SK-N-SH treated with all-trans-retinoic acid at 6 μM for 48 hours (cell line): ENCODE results near the gene HP.

Source experiments
- ZFP3 ChIP-seq: fragments of 250-450 bp; sonication (Bioruptor Pico); IDR thresholded peaks from 2 replicates; pipeline ENCODE4 v1.5.0; 2020; ENCODE audit warnings: mild to moderate bottlenecking, moderate library complexity
- ZNF565 ChIP-seq: fragments of 450-650 bp; formaldehyde crosslinking; conservative IDR thresholded peaks from 2 replicates; pipeline ENCODE4 v1.5.0; 2020; ENCODE audit warnings: low read depth, mild to moderate bottlenecking, moderate library complexity

- no peak for TF ChIP-seq ZNF565 (CRISPR knock-in tag)
- no peak for TF ChIP-seq ZFP3 (CRISPR knock-in tag)
Measured at GRCh38 chr16:72029567-72030271, 24.6 kb upstream of the HP start.
